Subcutaneous adipose tissue (tissue), 4 donors: ENCODE results near the gene C17orf50. TPM values are rescaled to one million over a fixed set of nuclear protein-coding genes. Genes with fewer than 3 reads are reported as not detected.

Experiments used
- total RNA-seq, 4 donors: library from RNA; depleted of rRNA; stranded (reverse); fragments of >200 nt; gene quantifications; one replicate each; pipeline ENCODE4 v1.1.0, GENCODE V29; 2016
- TF ChIP-seq, protein P1 (sequence below): fragments of 450-650 bp; IDR thresholded peaks from one replicate; pipeline ENCODE4 v1.5.1; 2016; ENCODE audit warnings: low read depth, mild to moderate bottlenecking, control low read depth, antibody characterized with exemption, moderate library complexity

Gene C17orf50
- total RNA-seq, 4 donors from 2014 or later = not detected

DNA sequence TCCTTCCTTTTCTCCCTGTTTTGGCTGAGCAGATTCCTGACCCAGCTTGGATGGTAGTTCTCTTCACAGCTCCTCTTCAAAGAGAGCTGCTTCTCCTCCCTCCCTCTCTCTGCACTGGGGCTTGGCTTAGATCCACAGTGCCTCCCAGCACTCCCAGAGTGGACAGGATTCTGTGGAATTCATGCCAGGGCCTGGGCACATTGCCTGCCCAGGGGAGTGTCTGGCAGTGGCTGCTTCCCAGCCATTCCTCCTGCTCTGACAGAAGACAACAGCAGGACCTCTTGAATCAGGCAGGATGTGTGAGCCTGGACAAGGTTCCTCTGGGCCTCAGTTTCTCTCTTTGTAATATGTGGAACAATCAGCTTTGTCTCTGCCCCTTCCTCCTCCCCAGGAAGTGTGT is 39.3 kb downstream of the C17orf50 start:
- TF ChIP-seq, protein P1, sequence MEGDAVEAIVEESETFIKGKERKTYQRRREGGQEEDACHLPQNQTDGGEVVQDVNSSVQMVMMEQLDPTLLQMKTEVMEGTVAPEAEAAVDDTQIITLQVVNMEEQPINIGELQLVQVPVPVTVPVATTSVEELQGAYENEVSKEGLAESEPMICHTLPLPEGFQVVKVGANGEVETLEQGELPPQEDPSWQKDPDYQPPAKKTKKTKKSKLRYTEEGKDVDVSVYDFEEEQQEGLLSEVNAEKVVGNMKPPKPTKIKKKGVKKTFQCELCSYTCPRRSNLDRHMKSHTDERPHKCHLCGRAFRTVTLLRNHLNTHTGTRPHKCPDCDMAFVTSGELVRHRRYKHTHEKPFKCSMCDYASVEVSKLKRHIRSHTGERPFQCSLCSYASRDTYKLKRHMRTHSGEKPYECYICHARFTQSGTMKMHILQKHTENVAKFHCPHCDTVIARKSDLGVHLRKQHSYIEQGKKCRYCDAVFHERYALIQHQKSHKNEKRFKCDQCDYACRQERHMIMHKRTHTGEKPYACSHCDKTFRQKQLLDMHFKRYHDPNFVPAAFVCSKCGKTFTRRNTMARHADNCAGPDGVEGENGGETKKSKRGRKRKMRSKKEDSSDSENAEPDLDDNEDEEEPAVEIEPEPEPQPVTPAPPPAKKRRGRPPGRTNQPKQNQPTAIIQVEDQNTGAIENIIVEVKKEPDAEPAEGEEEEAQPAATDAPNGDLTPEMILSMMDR = no peak

DNA sequence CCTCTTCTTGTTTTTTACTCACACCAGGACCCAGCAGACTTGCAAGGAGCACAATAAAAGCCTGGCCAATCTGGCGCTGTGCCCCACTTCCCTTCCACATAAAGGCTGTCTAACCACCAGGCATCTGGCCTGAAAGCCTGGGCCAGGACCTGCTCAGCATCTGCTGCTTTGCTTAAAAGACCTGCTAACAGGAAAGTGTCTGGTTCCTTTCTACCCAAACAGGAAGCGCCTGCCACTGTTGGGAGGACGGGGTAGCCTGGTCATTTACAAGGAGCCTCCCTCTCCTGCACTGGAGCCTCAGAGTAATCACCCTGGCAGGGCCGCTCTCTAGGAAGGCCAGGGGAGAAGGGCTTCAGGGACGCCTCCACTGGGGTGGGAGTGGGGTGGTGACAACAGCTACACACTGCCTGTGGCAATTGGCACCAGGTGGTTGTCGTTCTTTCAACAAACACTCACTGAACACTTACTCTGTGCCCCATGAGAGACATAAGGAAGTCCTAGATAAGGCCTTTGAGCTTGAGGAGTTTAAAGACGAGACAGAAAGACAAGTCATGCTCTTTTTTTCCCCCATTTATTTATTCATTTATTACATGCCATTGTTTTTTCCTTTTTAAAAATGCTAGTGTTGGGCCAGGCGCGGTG is 41.0 kb downstream of the C17orf50 start:
- TF ChIP-seq, protein P1 = no peak

- TF ChIP-seq, protein P1 = no peak
Observed at GRCh38 chr17:35804658-35805192, 44.0 kb downstream of the C17orf50 start.

GRCh38 chr17:35807371-35808144 is 46.9 kb downstream of the C17orf50 start:
- TF ChIP-seq, protein P1 = no peak

DNA sequence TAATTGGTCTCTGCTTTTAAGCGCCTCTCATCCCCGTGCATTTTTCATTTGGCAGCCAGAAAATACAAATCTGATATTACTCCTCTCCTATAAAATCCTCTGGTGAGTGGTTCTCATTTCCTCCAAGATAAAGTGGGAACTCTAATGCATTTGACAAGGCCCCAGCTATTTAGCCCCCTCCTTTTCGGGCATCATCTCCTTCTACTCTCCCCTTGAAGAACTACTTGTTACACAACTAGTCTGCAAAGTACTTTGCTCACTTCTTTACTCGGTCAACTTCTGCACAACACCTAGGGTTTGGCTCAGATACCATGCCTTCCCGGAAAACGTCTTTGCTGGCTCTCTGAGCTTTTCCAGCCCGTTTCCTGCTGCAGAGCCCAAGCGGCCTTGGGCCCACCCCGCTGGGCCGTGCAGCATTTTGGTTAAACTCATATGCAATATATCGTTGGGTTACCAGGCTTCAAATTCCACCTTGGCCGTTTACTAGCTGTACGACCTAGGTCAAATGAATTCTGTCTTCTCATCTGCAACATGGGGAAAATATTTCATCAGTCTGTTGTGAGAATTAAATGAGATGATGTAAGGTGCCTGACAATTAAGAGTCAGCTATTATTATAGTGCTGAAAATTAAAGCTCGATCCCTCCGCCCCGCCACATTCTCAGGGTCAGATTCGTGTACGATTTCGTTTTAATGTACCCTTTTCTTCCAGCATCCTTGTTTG is 47.7 kb downstream of the C17orf50 start:
- TF ChIP-seq, protein P1 = no peak

GRCh38 chr17:35808962-35809854 is 48.5 kb downstream of the C17orf50 start, which contains the start of gene TAF15:
Gene TAF15 (plus strand): TSS chr17:35809484. CDS start chr17:35809570, 86 bp downstream.
- TF ChIP-seq, protein P1 = no peak
